ENCODE data around the gene EBLN2.

GRCh38 chr3:73029321-73029796 is 32.1 kb upstream of the EBLN2 start:
- TF ChIP-seq CTCF (IDR thresholded peaks at IDR 0.05; ENCODE audit: extremely low read depth in 1 of 2, insufficient read depth in 1 of 2, low read depth in 1 of 2, low read length in 2 of 2), result no peak
- no peak for TF ChIP-seq POLR2A (IDR thresholded peaks at IDR 0.05; ENCODE audit: low read depth, low read length)
- TF ChIP-seq EZH2 (IDR thresholded peaks at IDR 0.05; ENCODE audit: borderline replicate concordance, low read depth, low read length, severe bottlenecking), result no peak
- no peak for TF ChIP-seq MAX (IDR thresholded peaks at IDR 0.05; ENCODE audit: insufficient read depth, insufficient read length)
- no peak for TF ChIP-seq POLR2AphosphoS5 (IDR thresholded peaks at IDR 0.05; ENCODE audit: insufficient read depth, low read depth, low read length)
- no peak for TF ChIP-seq JUN (IDR thresholded peaks at IDR 0.05; ENCODE audit: borderline replicate concordance, insufficient read depth, insufficient read length, low read depth)
- no peak for TF ChIP-seq MYC (IDR thresholded peaks at IDR 0.05; ENCODE audit: low read depth, low read length)
